Smooth muscle cell (in vitro differentiated cells): ENCODE measurements around the gene CCT2. TPM values are rescaled to one million over a fixed set of nuclear protein-coding genes. Genes with fewer than 3 reads are reported as not detected.

Experiments used
- DNase-seq: peaks from one replicate; lab custom pipeline; 2025; ENCODE audit not compliant: unreplicated experiment; lab: John Stamatoyannopoulos, UW
- H2AFZ ChIP-seq: fragments of 200-600 bp; sonication (generic); 2 replicates; pipeline ENCODE4 v1.6.0; 2016; ENCODE audit warnings: antibody characterized with exemption, low read depth, mild to moderate bottlenecking
- H3F3A ChIP-seq: fragments of 200-600 bp; sonication (generic); 2 replicates; pipeline ENCODE4 v1.6.0; 2017; ENCODE audit warnings: antibody characterized with exemption, low read depth
- H3K27ac ChIP-seq: fragments of 200-600 bp; sonication (generic); 2 replicates; pipeline ENCODE4 v1.5.1; 2016; ENCODE audit warnings: low read depth, mild to moderate bottlenecking
- H3K27me3 ChIP-seq: fragments of 200-600 bp; sonication (generic); 2 replicates; pipeline ENCODE4 v1.6.1; 2016; ENCODE audit warnings: low read depth, mild to moderate bottlenecking
- H3K36me3 ChIP-seq: fragments of 200-600 bp; sonication (generic); 2 replicates; pipeline ENCODE4 v1.5.1; 2016; ENCODE audit warnings: low read depth
- H3K4me1 ChIP-seq: fragments of 200-600 bp; sonication (generic); 2 replicates; pipeline ENCODE4 v1.5.1; 2016; ENCODE audit warnings: low read depth
- H3K4me2 ChIP-seq: fragments of 200-600 bp; sonication (generic); 2 replicates; pipeline ENCODE4 v1.6.0; 2016; ENCODE audit warnings: mild to moderate bottlenecking
- H3K4me3 ChIP-seq: fragments of 200-600 bp; sonication (generic); 2 replicates; pipeline ENCODE4 v1.5.1; 2016; ENCODE audit warnings: mild to moderate bottlenecking
- H3K79me2 ChIP-seq: fragments of 200-600 bp; sonication (generic); 2 replicates; pipeline ENCODE4 v1.6.0; 2016; ENCODE audit warnings: low read depth, mild to moderate bottlenecking
- H3K9ac ChIP-seq: fragments of 200-600 bp; sonication (generic); 2 replicates; pipeline ENCODE4 v1.6.0; 2016; ENCODE audit warnings: low read depth
- H3K9me3 ChIP-seq: fragments of 200-600 bp; sonication (generic); replicated peaks from 2 replicates; pipeline ENCODE4 v1.5.1; 2016; ENCODE audit warnings: low read depth
- H4K20me1 ChIP-seq: fragments of 200-600 bp; sonication (generic); 2 replicates; pipeline ENCODE4 v1.6.0; 2016; ENCODE audit warnings: low read depth
- CTCF ChIP-seq: fragments of 200-600 bp; sonication (generic); IDR thresholded peaks from 2 replicates; pipeline ENCODE4 v1.5.1; 2017; ENCODE audit warnings: borderline replicate concordance, mild to moderate bottlenecking, antibody characterized with exemption; ENCODE audit not compliant: insufficient read depth, poor library complexity, severe bottlenecking
- WGBS: methylation state at CpG from one replicate; pipeline ENCODE4 v1.1.7; 2016; ENCODE audit warnings: low lambda C conversion rate; 5-methylcytosine and 5-hydroxymethylcytosine counted together
- polyA plus RNA-seq: library from polyadenylated mRNA; unstranded; fragments of >200 nt; fragmentation: Nextera tagmentation; extraction: Ambion mirVana; gene quantifications from 2 replicates; pipeline ENCODE4 v1.2.1, GENCODE V29; 2016
- total RNA-seq: library from RNA; depleted of rRNA; stranded (reverse); fragments of >200 nt; gene quantifications from 2 replicates; pipeline ENCODE4 v1.2.3, GENCODE V29; 2014

The CCT2 gene
- total and polyA plus RNA-seq, 2 experiments from 2014 or later = 151 to 236 TPM

- H3K79me2 ChIP-seq = peaks cover 63% of the 10 kb centered on the region
- no peak overlapping the region for H3K4me3 ChIP-seq
- no peaks in the 10 kb centered on the region for H4K20me1 ChIP-seq
- DNase-seq = no peak
- no peak overlapping the region for H2AFZ ChIP-seq
- H3K9me3 ChIP-seq = peaks cover 5% of the 10 kb centered on the region
- H3K9ac ChIP-seq = no peak overlapping the region
- peaks cover 8% of the 10 kb centered on the region for H3F3A ChIP-seq
- TF ChIP-seq CTCF = no peak
- H3K4me2 ChIP-seq = no peak overlapping the region
- H3K27ac ChIP-seq = no peak overlapping the region
- peaks cover 9% of the 10 kb centered on the region for H3K36me3 ChIP-seq
- WGBS = 100% methylated on average over 1 of the region's 1 CpG
- no peaks in the 10 kb centered on the region for H3K27me3 ChIP-seq
- H3K4me1 ChIP-seq = peaks cover 5% of the 10 kb centered on the region
These were observed 40.2 kb upstream of the CCT2 start for GRCh38 chr12:69545081-69545480.

- WGBS = 90% methylated on average over 7 of the region's 7 CpGs
These were observed 38.4 kb upstream of the CCT2 start for GRCh38 chr12:69546693-69547438.

GRCh38 chr12:69548687-69549086 lies 36.6 kb upstream of the CCT2 start:
- H4K20me1 ChIP-seq = no peaks in the 10 kb centered on the region
- H3K36me3 ChIP-seq = peaks cover 5% of the 10 kb centered on the region
- H3K27ac ChIP-seq = no peak overlapping the region
- H3K4me1 ChIP-seq = no peaks in the 10 kb centered on the region
- H3K9me3 ChIP-seq = peaks cover 1% of the 10 kb centered on the region
- peaks cover 10% of the 10 kb centered on the region for H3F3A ChIP-seq
- no peaks in the 10 kb centered on the region for H3K27me3 ChIP-seq
- H3K4me3 ChIP-seq = no peak overlapping the region
- H3K79me2 ChIP-seq = peaks cover 63% of the 10 kb centered on the region
- no peak overlapping the region for H3K9ac ChIP-seq
- no peak for DNase-seq
- no peak overlapping the region for H3K4me2 ChIP-seq
- no peak for TF ChIP-seq CTCF
- no peak overlapping the region for H2AFZ ChIP-seq

More at GRCh38 chr12:69546693-69547438, 38.4 kb upstream of the CCT2 start:
- H3F3A ChIP-seq = peaks cover 8% of the 10 kb centered on the region
- H3K9me3 ChIP-seq = peaks cover 5% of the 10 kb centered on the region
- peaks cover 9% of the 10 kb centered on the region for H3K36me3 ChIP-seq
- no peak for TF ChIP-seq CTCF
- H3K79me2 ChIP-seq = peaks cover 65% of the 10 kb centered on the region
- H3K4me1 ChIP-seq = no peaks in the 10 kb centered on the region
- no peaks in the 10 kb centered on the region for H4K20me1 ChIP-seq
- no peak overlapping the region for H3K27ac ChIP-seq
- H3K27me3 ChIP-seq = no peaks in the 10 kb centered on the region
- no peak for DNase-seq
- H3K4me3 ChIP-seq = no peak overlapping the region
- H2AFZ ChIP-seq = no peak overlapping the region
- no peak overlapping the region for H3K4me2 ChIP-seq
- H3K9ac ChIP-seq = no peak overlapping the region
